HCT116 (cell line): ENCODE measurements around the gene TPD52L1.

Experiments
- CTCF ChIP-seq, 3 experiments: fragments of 200-600 bp in 1 of 3; sonication (generic) in 1 of 3; IDR thresholded peaks in 2 of 3; conservative IDR thresholded peaks in 1 of 3; 2 replicates each; pipeline ENCODE4 v1.5.1; 2012 to 2017; ENCODE audit warnings: low read depth in 2 of 3, low read length in 2 of 3, antibody characterized with exemption in 1 of 3, borderline replicate concordance in 1 of 3, control low read depth in 1 of 3, mild to moderate bottlenecking in 1 of 3, mixed read lengths in 1 of 3, mixed run types in 1 of 3, moderate library complexity in 1 of 3; ENCODE audit not compliant: insufficient read depth in 1 of 3
- EZH2 ChIP-seq: fragments of 200-600 bp; sonication (generic); IDR thresholded peaks from 2 replicates; pipeline ENCODE4 v1.6.1; 2017; ENCODE audit warnings: antibody characterized with exemption, mixed run types
- POLR2AphosphoS5 ChIP-seq: IDR thresholded peaks from 2 replicates; pipeline ENCODE4 v1.6.1; 2011; ENCODE audit warnings: mild to moderate bottlenecking, low read depth, low read length, moderate library complexity
- RAD21 ChIP-seq: IDR thresholded peaks from 2 replicates; pipeline ENCODE4 v1.6.1; 2012; ENCODE audit warnings: low read depth, mild to moderate bottlenecking
- REST ChIP-seq: IDR thresholded peaks from 2 replicates; pipeline ENCODE4 v1.6.1; 2012; ENCODE audit warnings: low read depth

GRCh38 chr6:125183391-125183790 lies 29.8 kb downstream of the TPD52L1 start:
- no peak for TF ChIP-seq CTCF (IDR thresholded peaks at IDR 0.05 in 2 of 3, conservative IDR thresholded peaks at IDR 0.05 in 1 of 3; ENCODE audit: borderline replicate concordance in 1 of 3, insufficient read depth in 1 of 3, low read depth in 2 of 3, low read length in 2 of 3)
- no peak for TF ChIP-seq REST
- TF ChIP-seq EZH2: no peak
- TF ChIP-seq POLR2AphosphoS5: no peak
- no peak for TF ChIP-seq RAD21
